Mesenchymal stem cell (in vitro differentiated cells and primary cell): ENCODE results near the gene CXCL14.

Experiments used
- DNase-seq: peaks from one replicate; pipeline ENCODE4 v3.0.0-alpha.2; 2013
- H2AFZ ChIP-seq: one replicate; pipeline ENCODE4 v1.6.1; 2013; ENCODE audit warnings: low read depth, mild to moderate bottlenecking, control low read depth, inconsistent platforms, low read length, moderate library complexity
- H2AK5ac ChIP-seq: 2 replicates; pipeline ENCODE4 v1.6.1; 2013; ENCODE audit warnings: low read length, moderate library complexity, mild to moderate bottlenecking, inconsistent platforms; ENCODE audit not compliant: severe bottlenecking
- H2BK120ac ChIP-seq: one replicate; pipeline ENCODE4 v1.6.1; 2013; ENCODE audit warnings: low read depth, mild to moderate bottlenecking, inconsistent platforms, low read length, moderate library complexity
- H2BK12ac ChIP-seq, 2 experiments: one replicate each; pipeline ENCODE4 v1.6.1; 2013; ENCODE audit warnings: inconsistent platforms in 2 of 2, low read length in 2 of 2, mild to moderate bottlenecking in 2 of 2, moderate library complexity in 2 of 2, control low read depth in 1 of 2
- H2BK15ac ChIP-seq: one replicate; pipeline ENCODE4 v1.6.1; 2013; ENCODE audit warnings: mild to moderate bottlenecking, low read depth, inconsistent platforms; ENCODE audit not compliant: poor library complexity, severe bottlenecking
- H2BK5ac ChIP-seq: 2 replicates; pipeline ENCODE4 v1.6.1; 2013; ENCODE audit warnings: low read depth, mild to moderate bottlenecking, low read length, control low read depth, inconsistent platforms; ENCODE audit not compliant: poor library complexity, severe bottlenecking
- H3K14ac ChIP-seq, 2 experiments: one replicate each; pipeline ENCODE4 v1.6.1; 2013; ENCODE audit warnings: inconsistent platforms in 2 of 2, low read length in 2 of 2, control low read depth in 1 of 2, mild to moderate bottlenecking in 1 of 2, moderate library complexity in 1 of 2
- H3K18ac ChIP-seq, 2 experiments: one replicate each; pipeline ENCODE4 v1.6.1; 2013; ENCODE audit warnings: inconsistent platforms in 2 of 2, low read length in 2 of 2, control low read depth in 1 of 2, low read depth in 1 of 2, mild to moderate bottlenecking in 1 of 2
- H3K23ac ChIP-seq, 2 experiments: one replicate each; pipeline ENCODE4 v1.6.1; 2013; ENCODE audit warnings: inconsistent platforms in 2 of 2, low read length in 2 of 2, mild to moderate bottlenecking in 2 of 2, moderate library complexity in 2 of 2, control low read depth in 1 of 2
- H3K27ac ChIP-seq: 2 replicates; pipeline ENCODE4 v1.5.1; 2013; ENCODE audit warnings: mild to moderate bottlenecking, moderate library complexity, low read length, control low read depth, inconsistent platforms; ENCODE audit not compliant: poor library complexity, severe bottlenecking
- H3K27me3 ChIP-seq, 2 experiments: 2 replicates each; pipeline versions ENCODE4 v1.6.1 to v1.7.0; 2013; ENCODE audit warnings: low read length in 2 of 2, mild to moderate bottlenecking in 2 of 2, moderate library complexity in 2 of 2, control low read depth in 1 of 2, inconsistent platforms in 1 of 2; ENCODE audit not compliant: control insufficient read depth in 1 of 2, insufficient read depth in 1 of 2
- H3K36me3 ChIP-seq, 2 experiments: 2 replicates each; pipeline versions ENCODE4 v1.6.1 to v1.7.0; 2013; ENCODE audit warnings: low read length in 2 of 2, control low read depth in 1 of 2, inconsistent platforms in 1 of 2, low read depth in 1 of 2, mild to moderate bottlenecking in 1 of 2; ENCODE audit not compliant: insufficient read depth in 2 of 2, control insufficient read depth in 1 of 2
- H3K4ac ChIP-seq, 2 experiments: one replicate each; pipeline ENCODE4 v1.6.1; 2013; ENCODE audit warnings: inconsistent platforms in 2 of 2, low read length in 2 of 2, mild to moderate bottlenecking in 2 of 2, moderate library complexity in 2 of 2, control low read depth in 1 of 2, low read depth in 1 of 2
- H3K4me1 ChIP-seq: 2 replicates; pipeline ENCODE4 v1.6.1; 2013; ENCODE audit warnings: low read depth, low read length, control low read depth; ENCODE audit not compliant: control insufficient read depth, insufficient read depth
- H3K4me2 ChIP-seq: 2 replicates; pipeline ENCODE4 v1.6.1; 2013; ENCODE audit warnings: low read length, mild to moderate bottlenecking, inconsistent platforms; ENCODE audit not compliant: poor library complexity, severe bottlenecking
- H3K4me3 ChIP-seq, 2 experiments: 2 replicates each; pipeline versions ENCODE4 v1.5.1 to v1.7.0; 2013; ENCODE audit warnings: low read length in 2 of 2, mild to moderate bottlenecking in 2 of 2, control low read depth in 1 of 2, low read depth in 1 of 2; ENCODE audit not compliant: insufficient read depth in 1 of 2
- H3K79me1 ChIP-seq: replicated peaks from 2 replicates; pipeline ENCODE4 v1.6.1; 2013; ENCODE audit warnings: mild to moderate bottlenecking, control low read depth, low read length, inconsistent platforms; ENCODE audit not compliant: poor library complexity, severe bottlenecking
- H3K9ac ChIP-seq: 2 replicates; pipeline ENCODE4 v1.7.0; 2013; ENCODE audit warnings: mild to moderate bottlenecking, low read length, moderate library complexity
- H3K9me3 ChIP-seq: 2 replicates; pipeline ENCODE4 v1.7.0; 2013; ENCODE audit warnings: mild to moderate bottlenecking, low read length; ENCODE audit not compliant: control insufficient read depth
- H4K8ac ChIP-seq: one replicate; pipeline ENCODE4 v1.6.1; 2013; ENCODE audit warnings: inconsistent platforms, mild to moderate bottlenecking, low read length, moderate library complexity
- H4K91ac ChIP-seq: one replicate; pipeline ENCODE4 v1.6.1; 2013; ENCODE audit warnings: mild to moderate bottlenecking, low read length, inconsistent platforms
- WGBS: methylation state at CpG from one replicate; pipeline ENCODE4 v1.1.7; 2013; ENCODE audit warnings: mixed read lengths; 5-methylcytosine and 5-hydroxymethylcytosine counted together

The CXCL14 gene

GRCh38 chr5:135600971-135601381 is 22.2 kb upstream of the CXCL14 start:
- Histone ChIP-seq H3K23ac (no peak overlapping the region), H2AK5ac (no peak overlapping the region), H3K4ac (no peak overlapping the region), H4K91ac (no peak overlapping the region), H2BK15ac (no peak overlapping the region), H3K9ac (no peak overlapping the region), H2BK12ac (no peak overlapping the region), H3K18ac (no peak overlapping the region), H3K4me2 (no peak overlapping the region), H2BK120ac (no peak overlapping the region), H4K8ac (no peak overlapping the region), H3K9me3 (no peaks in the 10 kb centered on the region), H3K36me3 (no peaks in the 10 kb centered on the region), H3K4me1 (no peaks in the 10 kb centered on the region), H3K79me1 (no peaks in the 10 kb centered on the region), H2AFZ (no peak overlapping the region), H2BK5ac (no peak overlapping the region), H3K27me3 (peaks cover 12 to 38% of the 10 kb centered on the region in 2 experiments), H3K14ac (no peak overlapping the region), H3K4me3 (no peak overlapping the region), H3K27ac (no peak overlapping the region)
- 82% methylated on average over 6 of the region's 6 CpGs for WGBS
- no peak for DNase-seq

- Histone ChIP-seq H3K4me2 (no peak overlapping the region), H2BK12ac (no peak overlapping the region), H3K14ac (no peak overlapping the region)
These were observed 21.4 kb upstream of the CXCL14 start for GRCh38 chr5:135600152-135600570.

DNA sequence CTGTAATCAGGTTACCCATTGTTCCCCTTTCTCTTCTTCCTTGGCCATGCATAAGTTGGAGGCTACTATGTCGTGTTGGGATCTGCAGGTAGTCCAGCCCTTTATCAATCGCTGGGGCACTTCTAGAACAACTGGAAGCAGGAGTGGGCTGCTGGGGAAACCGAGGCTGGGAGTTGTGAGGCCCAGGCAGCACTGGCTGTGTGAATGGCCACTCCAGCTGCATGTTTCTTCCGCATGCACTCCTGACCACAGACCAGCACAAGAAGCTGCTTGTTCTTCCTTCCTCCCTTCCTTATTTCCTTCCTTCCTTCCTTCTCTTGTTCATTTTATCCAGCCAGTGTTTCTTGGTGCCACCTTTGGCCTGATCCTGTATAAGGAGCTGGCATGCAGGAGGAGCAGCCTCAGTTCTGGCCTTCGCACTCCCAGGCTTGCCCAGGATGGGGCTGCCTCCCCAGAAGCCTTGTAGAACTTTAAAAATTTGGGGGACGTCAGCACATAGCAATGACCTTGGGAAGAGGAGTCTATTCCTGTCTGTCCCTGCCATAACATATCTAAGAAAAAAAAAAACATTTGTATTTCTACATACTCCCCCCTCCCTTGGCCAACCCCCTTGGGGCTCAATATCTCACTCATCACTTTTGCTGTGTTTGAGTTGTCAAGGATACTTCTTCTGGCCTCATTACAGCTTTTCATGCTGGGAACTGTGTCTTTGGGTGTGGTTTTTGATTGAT is 20.8 kb upstream of the CXCL14 start:
- H3K36me3 ChIP-seq, result no peaks in the 10 kb centered on the region
- H2AFZ ChIP-seq, result no peak overlapping the region
- H2BK15ac ChIP-seq, result no peak overlapping the region
- H3K23ac ChIP-seq, result no peak overlapping the region
- no peak overlapping the region for H3K4me3 ChIP-seq
- peaks cover 10 to 38% of the 10 kb centered on the region in 2 experiments for H3K27me3 ChIP-seq
- no peak overlapping the region for H3K4me2 ChIP-seq
- H4K91ac ChIP-seq, result no peak overlapping the region
- no peak overlapping the region for H3K27ac ChIP-seq
- no peak overlapping the region for H3K4ac ChIP-seq
- H3K9ac ChIP-seq, result no peak overlapping the region
- no peaks in the 10 kb centered on the region for H3K79me1 ChIP-seq
- no peak overlapping the region for H2BK12ac ChIP-seq
- no peak overlapping the region for H4K8ac ChIP-seq
- no peak overlapping the region for H2AK5ac ChIP-seq
- no peaks in the 10 kb centered on the region for H3K4me1 ChIP-seq
- H3K18ac ChIP-seq, result no peak overlapping the region
- DNase-seq, result no peak
- 73% methylated on average over 6 of the region's 6 CpGs for whole genome bisulfite sequencing
- H3K14ac ChIP-seq, result no peak overlapping the region
- no peaks in the 10 kb centered on the region for H3K9me3 ChIP-seq
- H2BK5ac ChIP-seq, result no peak overlapping the region
- no peak overlapping the region for H2BK120ac ChIP-seq

More at GRCh38 chr5:135600152-135600570, 21.4 kb upstream of the CXCL14 start:
- no peak overlapping the region for H3K4ac ChIP-seq
- no peak for DNase-seq
- no peak overlapping the region for H2BK5ac ChIP-seq
- no peaks in the 10 kb centered on the region for H3K9me3 ChIP-seq
- H4K8ac ChIP-seq, result no peak overlapping the region
- no peak overlapping the region for H3K27ac ChIP-seq
- no peak overlapping the region for H2AFZ ChIP-seq
- no peak overlapping the region for H2BK15ac ChIP-seq
- H3K36me3 ChIP-seq, result no peaks in the 10 kb centered on the region
- H2BK120ac ChIP-seq, result no peak overlapping the region
- H3K4me1 ChIP-seq, result no peaks in the 10 kb centered on the region
- peaks cover 12 to 38% of the 10 kb centered on the region in 2 experiments for H3K27me3 ChIP-seq
- no peak overlapping the region for H2AK5ac ChIP-seq
- 70% methylated on average over 5 of the region's 5 CpGs for WGBS
- no peak overlapping the region for H3K9ac ChIP-seq
- H3K79me1 ChIP-seq, result no peaks in the 10 kb centered on the region
- no peak overlapping the region for H3K4me3 ChIP-seq
- no peak overlapping the region for H4K91ac ChIP-seq
- no peak overlapping the region for H3K23ac ChIP-seq
- H3K18ac ChIP-seq, result no peak overlapping the region

DNA sequence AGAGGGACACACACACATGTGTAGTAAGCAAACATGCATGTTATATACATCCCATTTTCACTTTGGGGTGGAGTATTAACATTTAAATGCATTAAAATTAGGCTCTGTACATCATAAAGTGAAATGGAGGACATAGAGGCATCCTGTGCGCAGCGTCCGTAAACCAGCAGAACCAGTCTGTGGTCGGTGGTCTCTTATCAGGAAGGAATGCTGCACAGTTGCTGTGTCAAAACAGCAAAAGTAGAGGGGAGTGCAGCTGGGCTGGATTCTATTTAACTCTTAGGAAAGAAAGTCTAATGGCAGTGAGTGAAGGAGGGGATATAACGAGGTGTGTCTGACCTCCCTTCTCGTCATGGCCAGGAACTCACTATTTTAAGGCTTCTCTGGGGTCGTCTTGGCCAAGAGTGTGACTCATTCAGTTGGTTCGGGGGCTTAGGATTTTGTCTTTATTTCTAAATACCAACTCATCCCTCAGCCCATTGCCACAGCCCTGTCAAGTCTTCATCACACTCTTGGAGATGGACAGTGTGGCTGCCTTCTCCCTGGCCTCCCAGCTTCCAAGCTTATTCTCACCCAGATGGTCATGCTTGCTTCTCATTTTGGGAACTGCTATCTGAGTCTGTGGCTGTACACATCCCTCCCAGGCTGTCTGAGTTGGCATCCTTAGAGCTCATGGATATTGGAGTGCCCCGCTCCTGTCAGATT is 20.1 kb upstream of the CXCL14 start:
- H3K18ac ChIP-seq, result no peak overlapping the region
- no peak overlapping the region for H2BK12ac ChIP-seq
- H2BK120ac ChIP-seq, result no peak overlapping the region
- no peak overlapping the region for H2AFZ ChIP-seq
- no peak overlapping the region for H2BK5ac ChIP-seq
- H3K9ac ChIP-seq, result no peak overlapping the region
- no peak overlapping the region for H3K4ac ChIP-seq
- no peak overlapping the region for H3K4me2 ChIP-seq
- H3K36me3 ChIP-seq, result no peaks in the 10 kb centered on the region
- no peak overlapping the region for H3K27ac ChIP-seq
- peaks cover 3 to 40% of the 10 kb centered on the region in 2 experiments for H3K27me3 ChIP-seq
- no peak overlapping the region for H2BK15ac ChIP-seq
- no peak overlapping the region for H2AK5ac ChIP-seq
- H3K9me3 ChIP-seq, result no peaks in the 10 kb centered on the region
- no peak overlapping the region for H4K91ac ChIP-seq
- no peak for DNase-seq
- 79% methylated on average over 9 of the region's 9 CpGs for WGBS
- H4K8ac ChIP-seq, result no peak overlapping the region
- no peaks in the 10 kb centered on the region for H3K4me1 ChIP-seq
- no peak overlapping the region for H3K23ac ChIP-seq
- H3K4me3 ChIP-seq, result no peak overlapping the region
- no peak overlapping the region for H3K14ac ChIP-seq
- no peaks in the 10 kb centered on the region for H3K79me1 ChIP-seq
